ENCODE measurements around the gene S100A12.

The S100A12 gene

DNA sequence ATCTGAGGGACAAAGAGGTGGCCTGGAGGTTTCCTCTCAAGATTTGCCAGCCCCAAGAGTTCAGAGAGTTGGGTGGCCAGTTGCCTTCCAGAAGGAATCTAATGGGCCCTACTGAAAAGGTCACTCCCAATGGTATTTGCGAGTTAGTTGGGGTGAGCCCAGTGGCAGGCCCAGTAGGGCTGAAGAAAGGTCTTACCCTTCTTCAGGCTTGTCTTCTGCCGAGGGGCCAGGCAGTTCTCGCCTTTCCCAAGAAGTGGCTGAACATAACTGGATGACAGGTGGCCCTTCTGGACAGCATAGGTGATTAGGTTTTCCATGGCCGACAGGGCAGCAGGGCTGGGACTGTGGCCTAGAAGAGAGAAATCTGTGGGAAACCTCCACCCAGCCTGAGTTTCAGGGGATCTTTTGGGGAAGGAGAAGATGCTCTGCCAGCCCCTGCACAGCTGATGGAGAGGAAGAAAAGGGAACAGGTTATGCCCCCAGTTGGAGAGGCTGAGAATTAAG is 33.9 kb downstream of the S100A12 start:
- TF ChIP-seq, protein P1, sequence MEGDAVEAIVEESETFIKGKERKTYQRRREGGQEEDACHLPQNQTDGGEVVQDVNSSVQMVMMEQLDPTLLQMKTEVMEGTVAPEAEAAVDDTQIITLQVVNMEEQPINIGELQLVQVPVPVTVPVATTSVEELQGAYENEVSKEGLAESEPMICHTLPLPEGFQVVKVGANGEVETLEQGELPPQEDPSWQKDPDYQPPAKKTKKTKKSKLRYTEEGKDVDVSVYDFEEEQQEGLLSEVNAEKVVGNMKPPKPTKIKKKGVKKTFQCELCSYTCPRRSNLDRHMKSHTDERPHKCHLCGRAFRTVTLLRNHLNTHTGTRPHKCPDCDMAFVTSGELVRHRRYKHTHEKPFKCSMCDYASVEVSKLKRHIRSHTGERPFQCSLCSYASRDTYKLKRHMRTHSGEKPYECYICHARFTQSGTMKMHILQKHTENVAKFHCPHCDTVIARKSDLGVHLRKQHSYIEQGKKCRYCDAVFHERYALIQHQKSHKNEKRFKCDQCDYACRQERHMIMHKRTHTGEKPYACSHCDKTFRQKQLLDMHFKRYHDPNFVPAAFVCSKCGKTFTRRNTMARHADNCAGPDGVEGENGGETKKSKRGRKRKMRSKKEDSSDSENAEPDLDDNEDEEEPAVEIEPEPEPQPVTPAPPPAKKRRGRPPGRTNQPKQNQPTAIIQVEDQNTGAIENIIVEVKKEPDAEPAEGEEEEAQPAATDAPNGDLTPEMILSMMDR (IDR thresholded peaks at IDR 0.05; ENCODE audit: insufficient read depth, low read depth, low read length, missing control alignments): no peak
- DNase-seq (ENCODE audit: low read depth): no peak
- H3K4me3 ChIP-seq (ENCODE audit: low read length): no peak overlapping the region

DNA sequence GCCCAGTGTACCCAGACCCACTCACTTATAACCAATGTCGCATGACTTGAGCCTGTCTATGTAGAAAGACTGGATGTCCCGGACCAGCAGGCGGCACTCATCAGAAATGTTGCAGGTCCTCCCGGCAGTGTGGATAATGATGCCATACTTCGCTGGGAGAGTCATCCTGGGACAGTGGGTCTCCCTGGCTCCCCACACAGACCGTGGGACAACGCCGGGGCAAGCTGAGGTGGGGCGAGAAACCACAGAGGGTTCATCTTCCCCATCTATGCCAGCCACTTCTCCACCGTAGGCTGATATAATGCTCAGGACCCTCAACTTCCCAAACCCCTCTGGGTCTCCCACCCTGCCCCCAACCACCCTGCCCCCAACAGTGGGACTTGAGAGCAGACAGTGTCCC is 35.1 kb downstream of the S100A12 start:
- no peak for DNase-seq (ENCODE audit: low read depth)
- H3K4me3 ChIP-seq (ENCODE audit: low read length): no peak overlapping the region
- TF ChIP-seq, protein P1 (IDR thresholded peaks at IDR 0.05; ENCODE audit: insufficient read depth, low read depth, low read length, missing control alignments): no peak

DNA sequence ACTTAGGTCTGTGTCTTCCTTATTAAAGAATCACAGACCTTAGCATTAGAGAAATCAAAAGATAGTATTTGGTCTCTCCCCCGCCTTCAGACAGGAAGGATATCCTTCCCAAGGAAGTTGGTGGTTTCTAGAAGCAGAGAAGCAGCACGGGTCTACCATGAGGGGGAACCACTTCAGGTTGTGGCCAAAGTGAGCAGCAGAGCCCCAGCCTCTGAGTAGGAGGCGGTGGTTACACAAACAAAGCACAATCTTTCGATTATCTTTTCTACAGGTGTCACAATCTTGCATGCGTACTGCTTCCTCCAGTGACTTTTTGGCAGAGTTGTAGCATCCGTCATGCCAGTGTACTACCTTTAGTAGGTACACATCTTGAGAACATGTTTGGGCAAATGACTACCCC is 35.6 kb downstream of the S100A12 start:
- no peak overlapping the region for H3K4me3 ChIP-seq (ENCODE audit: low read length)
- TF ChIP-seq, protein P1 (IDR thresholded peaks at IDR 0.05; ENCODE audit: insufficient read depth, low read depth, low read length, missing control alignments): no peak
- no peak for DNase-seq (ENCODE audit: low read depth)

DNA sequence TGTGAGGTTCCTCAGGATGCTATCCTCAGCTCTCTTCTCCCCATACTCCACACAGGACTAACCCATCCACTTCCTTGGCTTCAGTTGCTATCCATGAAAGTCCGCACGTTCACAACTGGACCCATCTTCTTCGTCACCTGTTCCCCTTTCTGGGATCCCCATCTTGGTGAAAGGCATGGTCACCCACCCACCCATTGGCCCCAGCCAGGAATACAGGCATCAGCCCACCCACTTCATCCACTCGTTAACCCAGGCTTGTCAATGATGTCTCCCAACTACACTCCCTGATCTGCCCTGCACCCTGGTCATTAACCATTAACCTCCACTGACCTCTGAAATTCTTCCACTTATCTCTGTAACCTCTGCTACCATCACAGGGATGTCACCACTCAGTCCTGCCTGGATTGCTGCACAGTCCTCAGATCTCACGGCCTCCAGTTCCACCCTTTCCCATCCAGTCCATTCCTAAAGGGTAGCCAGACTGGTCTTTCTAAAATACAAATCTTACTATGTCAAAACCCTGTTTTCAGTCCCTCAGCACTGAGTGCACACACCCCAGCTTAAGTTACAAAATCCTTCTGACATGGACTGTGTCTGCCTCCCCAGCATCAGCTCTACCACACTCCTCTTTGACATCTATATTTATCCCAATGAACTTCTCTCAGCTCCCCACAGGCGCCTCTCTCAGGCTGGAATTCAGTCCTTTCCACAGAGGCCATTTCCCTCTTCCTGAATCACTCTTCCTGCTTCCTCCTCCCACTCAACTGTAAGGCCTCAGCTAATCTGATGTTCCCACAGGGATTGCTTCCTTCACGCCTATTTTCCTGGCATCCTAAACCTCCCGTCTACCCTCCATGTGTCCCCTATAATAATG is 37.2 kb downstream of the S100A12 start:
- DNase-seq (ENCODE audit: low read depth): no peak

DNA sequence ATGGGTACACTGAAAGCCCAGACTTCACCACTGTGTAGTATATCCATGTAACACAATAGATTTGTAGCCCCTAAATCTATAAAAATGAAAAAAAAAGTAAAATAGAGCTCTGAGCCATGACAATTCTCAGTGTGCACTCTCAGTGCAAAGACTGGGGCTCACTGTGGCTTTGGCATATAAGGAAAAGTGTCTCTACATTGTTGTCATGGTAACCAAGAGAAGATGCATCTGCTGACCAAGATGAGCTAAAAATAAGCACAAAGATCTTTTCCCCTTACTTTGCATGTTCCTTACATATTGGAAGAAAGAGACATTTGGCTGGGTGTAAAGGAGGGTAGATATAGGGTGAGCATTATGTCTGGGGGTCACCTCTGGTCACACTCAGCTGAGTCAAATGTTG is 38.8 kb downstream of the S100A12 start:
- no peak for DNase-seq (ENCODE audit: low read depth)
- TF ChIP-seq, protein P1 (IDR thresholded peaks at IDR 0.05; ENCODE audit: insufficient read depth, low read depth, low read length, missing control alignments): no peak

More for the DNA sequence above, 37.2 kb downstream of the S100A12 start:
- H3K4me3 ChIP-seq (ENCODE audit: low read length): no peak overlapping the region
- TF ChIP-seq, protein P1 (IDR thresholded peaks at IDR 0.05; ENCODE audit: insufficient read depth, low read depth, low read length, missing control alignments): no peak

DNA sequence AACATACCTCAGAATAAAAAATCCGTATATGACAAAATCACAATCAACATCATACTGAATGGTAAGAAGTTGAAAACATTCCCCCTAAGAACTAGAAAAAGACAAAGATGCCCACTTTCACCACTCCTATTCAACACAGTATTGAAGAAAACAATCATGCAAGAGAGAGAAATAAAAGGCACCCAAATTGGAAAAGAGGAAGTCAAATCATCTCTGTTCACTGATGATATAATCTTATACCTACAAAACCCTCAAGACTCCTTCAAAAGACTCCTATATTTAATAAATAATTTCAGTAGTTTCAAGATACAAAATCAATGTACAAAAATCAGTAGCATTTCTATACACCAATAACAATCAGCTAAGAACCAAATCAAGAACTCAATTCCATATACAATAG is 41.5 kb downstream of the S100A12 start:
- TF ChIP-seq, protein P1 (IDR thresholded peaks at IDR 0.05; ENCODE audit: insufficient read depth, low read depth, low read length, missing control alignments): no peak

More for the DNA sequence above, 38.8 kb downstream of the S100A12 start:
- no peak overlapping the region for H3K4me3 ChIP-seq (ENCODE audit: low read length)

More for the DNA sequence above, 41.5 kb downstream of the S100A12 start:
- no peak for DNase-seq (ENCODE audit: low read depth)
- H3K4me3 ChIP-seq (ENCODE audit: low read length): no peak overlapping the region
